ENCODE measurements around the gene SH3RF3.

SH3RF3 gene

GRCh38 chr2:109261906-109262631, 133.1 kb downstream of the SH3RF3 start (continued):
- no peak for TF ChIP-seq PATZ1 (CRISPR knock-in tag; IDR thresholded peaks at IDR 0.05; ENCODE audit: borderline replicate concordance)
- TF ChIP-seq PPARA (CRISPR knock-in tag; IDR thresholded peaks at IDR 0.05; ENCODE audit: borderline replicate concordance): no peak
- TF ChIP-seq ZC3H10 (CRISPR knock-in tag; IDR thresholded peaks at IDR 0.05): no peak
- no peak for TF ChIP-seq ISL1 (CRISPR knock-in tag; IDR thresholded peaks at IDR 0.05)

- ATAC-seq: no peak
- TF ChIP-seq SNAI2 (CRISPR knock-in tag; IDR thresholded peaks at IDR 0.05) (no peak), POU6F1 (CRISPR knock-in tag; IDR thresholded peaks at IDR 0.05; ENCODE audit: borderline replicate concordance, low read depth) (no peak), ZNF70 (CRISPR knock-in tag; IDR thresholded peaks at IDR 0.05) (no peak), GLIS3 (CRISPR knock-in tag; IDR thresholded peaks at IDR 0.05) (no peak), OSR1 (CRISPR knock-in tag; IDR thresholded peaks at IDR 0.05) (no peak), ESRRG (CRISPR knock-in tag; IDR thresholded peaks at IDR 0.05) (no peak), TOX (CRISPR knock-in tag; IDR thresholded peaks at IDR 0.05; ENCODE audit: borderline replicate concordance) (no peak), ZFP3 (CRISPR knock-in tag; IDR thresholded peaks at IDR 0.05) (no peak), TCF4 (CRISPR knock-in tag; IDR thresholded peaks at IDR 0.05; ENCODE audit: borderline replicate concordance) (no peak), ZNF565 (CRISPR knock-in tag; conservative IDR thresholded peaks at IDR 0.05; ENCODE audit: low read depth) (no peak), BACH2 (CRISPR knock-in tag; IDR thresholded peaks at IDR 0.05; ENCODE audit: borderline replicate concordance) (no peak), RARB (CRISPR knock-in tag; IDR thresholded peaks at IDR 0.05) (no peak), PATZ1 (CRISPR knock-in tag; IDR thresholded peaks at IDR 0.05; ENCODE audit: borderline replicate concordance) (no peak), CSRNP3 (CRISPR knock-in tag; IDR thresholded peaks at IDR 0.05) (no peak), ZFP30 (CRISPR knock-in tag; IDR thresholded peaks at IDR 0.05) (no peak)
Observed at GRCh38 chr2:109264595-109265328, 135.8 kb downstream of the SH3RF3 start.

GRCh38 chr2:109265369-109265768, 136.4 kb downstream of the SH3RF3 start:
- TF ChIP-seq SNAI2 (CRISPR knock-in tag; IDR thresholded peaks at IDR 0.05): no peak
- TF ChIP-seq TOX (CRISPR knock-in tag; IDR thresholded peaks at IDR 0.05; ENCODE audit: borderline replicate concordance): no peak
- TF ChIP-seq GLIS3 (CRISPR knock-in tag; IDR thresholded peaks at IDR 0.05): no peak
- no peak for TF ChIP-seq OSR1 (CRISPR knock-in tag; IDR thresholded peaks at IDR 0.05)
- no peak for TF ChIP-seq ZC3H10 (CRISPR knock-in tag; IDR thresholded peaks at IDR 0.05)
- TF ChIP-seq ZNF565 (CRISPR knock-in tag; conservative IDR thresholded peaks at IDR 0.05; ENCODE audit: low read depth): no peak
- TF ChIP-seq RARB (CRISPR knock-in tag; IDR thresholded peaks at IDR 0.05): no peak
- no peak for TF ChIP-seq PATZ1 (CRISPR knock-in tag; IDR thresholded peaks at IDR 0.05; ENCODE audit: borderline replicate concordance)
- TF ChIP-seq ZFP3 (CRISPR knock-in tag; IDR thresholded peaks at IDR 0.05): no peak
- no peak for TF ChIP-seq ARNTL (CRISPR knock-in tag; IDR thresholded peaks at IDR 0.05; ENCODE audit: borderline replicate concordance, low read depth)
- no peak for TF ChIP-seq ESRRG (CRISPR knock-in tag; IDR thresholded peaks at IDR 0.05)
- TF ChIP-seq CREB5 (CRISPR knock-in tag; IDR thresholded peaks at IDR 0.05; ENCODE audit: low read depth): no peak
- no peak for TF ChIP-seq ZFP30 (CRISPR knock-in tag; IDR thresholded peaks at IDR 0.05)
- TF ChIP-seq TSHZ2 (CRISPR knock-in tag; IDR thresholded peaks at IDR 0.05): no peak
- TF ChIP-seq ZNF70 (CRISPR knock-in tag; IDR thresholded peaks at IDR 0.05): no peak
- TF ChIP-seq ZNF8 (CRISPR knock-in tag; IDR thresholded peaks at IDR 0.05): no peak
- no peak for TF ChIP-seq CSDC2 (CRISPR knock-in tag; IDR thresholded peaks at IDR 0.05)
- no peak for ATAC-seq

Measured in SK-N-SH treated with all-trans-retinoic acid at 6 μM for 48 hours (cell line).